ENCODE data around the gene STIMATE.

DNA sequence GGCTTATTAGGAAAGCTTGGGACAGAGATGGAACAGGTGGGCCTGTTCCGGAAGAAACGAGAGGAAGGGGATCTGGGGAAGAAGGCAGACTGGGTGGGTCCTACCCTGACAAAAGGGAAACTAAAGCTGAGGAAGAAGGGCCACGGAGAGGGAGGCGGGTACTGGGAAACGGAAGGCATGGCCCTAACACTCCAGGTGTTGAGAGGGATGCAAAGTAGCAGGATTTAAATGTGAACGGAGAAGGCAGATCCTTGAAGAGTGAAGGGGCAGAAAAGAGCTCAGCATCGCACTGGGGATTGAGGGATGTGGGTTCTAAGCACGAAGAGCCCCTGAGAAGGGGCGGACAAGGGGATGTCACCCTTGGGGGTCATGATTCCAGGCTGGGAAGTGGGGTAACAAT is 735 bp downstream of the STIMATE start:
- TF ChIP-seq, protein P1, sequence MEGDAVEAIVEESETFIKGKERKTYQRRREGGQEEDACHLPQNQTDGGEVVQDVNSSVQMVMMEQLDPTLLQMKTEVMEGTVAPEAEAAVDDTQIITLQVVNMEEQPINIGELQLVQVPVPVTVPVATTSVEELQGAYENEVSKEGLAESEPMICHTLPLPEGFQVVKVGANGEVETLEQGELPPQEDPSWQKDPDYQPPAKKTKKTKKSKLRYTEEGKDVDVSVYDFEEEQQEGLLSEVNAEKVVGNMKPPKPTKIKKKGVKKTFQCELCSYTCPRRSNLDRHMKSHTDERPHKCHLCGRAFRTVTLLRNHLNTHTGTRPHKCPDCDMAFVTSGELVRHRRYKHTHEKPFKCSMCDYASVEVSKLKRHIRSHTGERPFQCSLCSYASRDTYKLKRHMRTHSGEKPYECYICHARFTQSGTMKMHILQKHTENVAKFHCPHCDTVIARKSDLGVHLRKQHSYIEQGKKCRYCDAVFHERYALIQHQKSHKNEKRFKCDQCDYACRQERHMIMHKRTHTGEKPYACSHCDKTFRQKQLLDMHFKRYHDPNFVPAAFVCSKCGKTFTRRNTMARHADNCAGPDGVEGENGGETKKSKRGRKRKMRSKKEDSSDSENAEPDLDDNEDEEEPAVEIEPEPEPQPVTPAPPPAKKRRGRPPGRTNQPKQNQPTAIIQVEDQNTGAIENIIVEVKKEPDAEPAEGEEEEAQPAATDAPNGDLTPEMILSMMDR (IDR thresholded peaks at IDR 0.05), result no peak
- TF ChIP-seq ZFX (IDR thresholded peaks at IDR 0.05; ENCODE audit: borderline replicate concordance), result no peak

Data from 22Rv1 (cell line).